HCT116 (cell line): ENCODE results near the gene ITGBL1. TPM values are rescaled to one million over a fixed set of nuclear protein-coding genes. Genes with fewer than 3 reads are reported as not detected.

Source experiments
- ATAC-seq: fragments of 200-7000 bp; cut with Tn5 transposase; 2 replicates; pipeline ENCODE4 v1.9.1; 2020; ENCODE audit warnings: mild to moderate bottlenecking, moderate library complexity
- BruUV-seq: library from RNA; stranded (reverse); fragments of 400-500 nt; replicated peaks from 2 replicates; lab custom pipeline; 2021; lab: Mats Ljungman, UMichigan
- CTCF ChIA-PET: fragments of 300-600 bp; sonication (Branson Sonifier 250); formaldehyde crosslinking; loops from one replicate; lab custom pipeline; 2021; ENCODE audit warnings: antibody characterized with exemption; lab: Charles Lee
- POLR2A ChIA-PET: fragments of 300-600, 350-600 bp; sonication (Branson Sonifier 250); formaldehyde crosslinking; loops from one replicate; lab custom pipeline; 2021; ENCODE audit warnings: antibody characterized with exemption; lab: Charles Lee
- RAD21 ChIA-PET, 2 experiments: fragments of 300-600 bp; sonication (Branson Sonifier 250); formaldehyde crosslinking; loops; one replicate each; lab custom pipeline; 2023; ENCODE audit warnings: low total read pairs in 2 of 2; ENCODE audit not compliant: uncharacterized antibody in 2 of 2, unreplicated experiment in 2 of 2, low non-redundant PET in 1 of 2; lab: Charles Lee
- DNase-seq: peaks from one replicate; pipeline ENCODE4 v3.0.0-alpha.2; 2010; ENCODE audit warnings: low read depth, low spot score
- H2AFZ ChIP-seq: fragments of 200-600 bp; shearing (Covaris generic), sonication (generic); 2 replicates; pipeline ENCODE4 v1.6.1; 2017; ENCODE audit warnings: low read depth, mixed run types, mixed read lengths, antibody characterized with exemption, low read length; ENCODE audit not compliant: poor library complexity, severe bottlenecking
- H3K27ac ChIP-seq: 2 replicates; pipeline ENCODE4 v1.5.1; 2012; ENCODE audit warnings: low read depth, low read length
- H3K27me3 ChIP-seq: fragments of 200-600 bp; sonication (generic); 2 replicates; pipeline ENCODE4 v1.6.1; 2016; ENCODE audit warnings: mixed run types, low read length, mixed read lengths; ENCODE audit not compliant: insufficient read depth
- H3K36me3 ChIP-seq, 2 experiments: fragments of 200-500 bp in 1 of 2; fragments of 200-600 bp in 1 of 2; sonication (Bioruptor generic) in 1 of 2; sonication (generic) in 1 of 2; 2 replicates each; pipeline versions ENCODE4 v1.5.1 to v1.6.1; 2014 to 2016; ENCODE audit warnings: low read length in 2 of 2, inconsistent platforms in 1 of 2, mixed read lengths in 1 of 2, mixed run types in 1 of 2; ENCODE audit not compliant: insufficient read depth in 2 of 2, control insufficient read depth in 1 of 2
- H3K4me1 ChIP-seq, 2 experiments: fragments of 200-600 bp in 1 of 2; sonication (generic) in 1 of 2; 2 replicates each; pipeline versions ENCODE4 v1.5.1 to v1.6.1; 2012 to 2017; ENCODE audit warnings: low read length in 2 of 2, inconsistent platforms in 1 of 2, mild to moderate bottlenecking in 1 of 2, mixed read lengths in 1 of 2, mixed run types in 1 of 2, moderate library complexity in 1 of 2; ENCODE audit not compliant: insufficient read depth in 2 of 2, control insufficient read depth in 1 of 2
- H3K4me2 ChIP-seq: fragments of 200-600 bp; sonication (generic); 2 replicates; pipeline ENCODE4 v1.6.1; 2017; ENCODE audit warnings: mixed run types, low read length, mixed read lengths
- H3K4me3 ChIP-seq, 2 experiments: fragments of 200-600 bp in 1 of 2; sonication (generic) in 1 of 2; replicated peaks in 1 of 2; 2 replicates each; pipeline ENCODE4 v1.5.1; 2011 to 2016; ENCODE audit warnings: low read length in 2 of 2, control low read depth in 1 of 2, low read depth in 1 of 2, mild to moderate bottlenecking in 1 of 2, mixed read lengths in 1 of 2, mixed run types in 1 of 2
- H3K79me2 ChIP-seq: fragments of 200-600 bp; sonication (generic); 2 replicates; pipeline ENCODE4 v1.6.1; 2017; ENCODE audit warnings: mild to moderate bottlenecking, mixed run types, low read length, moderate library complexity, mixed read lengths; ENCODE audit not compliant: insufficient read depth
- H3K9ac ChIP-seq: fragments of 200-600 bp; sonication (generic); 2 replicates; pipeline ENCODE4 v1.6.1; 2016; ENCODE audit warnings: low read length, mixed read lengths
- H3K9me2 ChIP-seq: fragments of 200-600 bp; sonication (generic), shearing (Covaris generic); 2 replicates; pipeline ENCODE4 v1.6.1; 2017; ENCODE audit warnings: mixed run types, mild to moderate bottlenecking, moderate library complexity; ENCODE audit not compliant: insufficient read depth
- H3K9me3 ChIP-seq, 2 experiments: fragments of 200-500 bp in 1 of 2; fragments of 200-600 bp in 1 of 2; sonication (Bioruptor generic) in 1 of 2; sonication (generic) in 1 of 2; 2 replicates each; pipeline ENCODE4 v1.6.1; 2014 to 2017; ENCODE audit warnings: low read length in 2 of 2, mixed read lengths in 2 of 2, inconsistent platforms in 1 of 2, low read depth in 1 of 2, mild to moderate bottlenecking in 1 of 2, mixed run types in 1 of 2, moderate library complexity in 1 of 2; ENCODE audit not compliant: control insufficient read depth in 1 of 2, insufficient read depth in 1 of 2
- H4K20me1 ChIP-seq: fragments of 200-600 bp; sonication (generic), shearing (Covaris generic); 2 replicates; pipeline ENCODE4 v1.6.1; 2017; ENCODE audit warnings: mixed run types, mild to moderate bottlenecking, moderate library complexity; ENCODE audit not compliant: insufficient read depth
- ATF3 ChIP-seq: IDR thresholded peaks from 2 replicates; pipeline ENCODE4 v1.6.1; 2012
- CEBPB ChIP-seq: IDR thresholded peaks from 2 replicates; pipeline ENCODE4 v1.6.1; 2012; ENCODE audit warnings: low read depth
- CTCF ChIP-seq, 3 experiments: fragments of 200-600 bp in 1 of 3; sonication (generic) in 1 of 3; IDR thresholded peaks in 2 of 3; conservative IDR thresholded peaks in 1 of 3; 2 replicates each; pipeline ENCODE4 v1.5.1; 2012 to 2017; ENCODE audit warnings: low read depth in 2 of 3, low read length in 2 of 3, antibody characterized with exemption in 1 of 3, borderline replicate concordance in 1 of 3, control low read depth in 1 of 3, mild to moderate bottlenecking in 1 of 3, mixed read lengths in 1 of 3, mixed run types in 1 of 3, moderate library complexity in 1 of 3; ENCODE audit not compliant: insufficient read depth in 1 of 3
- ELF1 ChIP-seq: IDR thresholded peaks from 2 replicates; pipeline ENCODE4 v1.6.1; 2012; ENCODE audit warnings: low read depth, borderline replicate concordance
- EZH2 ChIP-seq: fragments of 200-600 bp; sonication (generic); IDR thresholded peaks from 2 replicates; pipeline ENCODE4 v1.6.1; 2017; ENCODE audit warnings: antibody characterized with exemption, mixed run types
- FOSL1 ChIP-seq: IDR thresholded peaks from 2 replicates; pipeline ENCODE4 v1.6.1; 2012; ENCODE audit warnings: low read depth
- JUND ChIP-seq: IDR thresholded peaks from 2 replicates; pipeline ENCODE4 v1.6.1; 2012
- POLR2A ChIP-seq: IDR thresholded peaks from 2 replicates; pipeline ENCODE4 v1.7.0; 2011; ENCODE audit warnings: borderline replicate concordance; ENCODE audit not compliant: insufficient read depth, insufficient read length; ENCODE audit errors: extremely low read depth
- POLR2AphosphoS5 ChIP-seq: IDR thresholded peaks from 2 replicates; pipeline ENCODE4 v1.6.1; 2011; ENCODE audit warnings: mild to moderate bottlenecking, low read depth, low read length, moderate library complexity
- RAD21 ChIP-seq: IDR thresholded peaks from 2 replicates; pipeline ENCODE4 v1.6.1; 2012; ENCODE audit warnings: low read depth, mild to moderate bottlenecking
- REST ChIP-seq: IDR thresholded peaks from 2 replicates; pipeline ENCODE4 v1.6.1; 2012; ENCODE audit warnings: low read depth
- SIN3A ChIP-seq: IDR thresholded peaks from 2 replicates; pipeline ENCODE4 v1.6.1; 2012; ENCODE audit warnings: low read depth
- SRF ChIP-seq: IDR thresholded peaks from 2 replicates; pipeline ENCODE4 v1.6.1; 2012; ENCODE audit warnings: low read depth
- TCF7L2 ChIP-seq: IDR thresholded peaks from 2 replicates; pipeline ENCODE4 v1.7.0; 2011; ENCODE audit warnings: borderline replicate concordance, inconsistent platforms; ENCODE audit not compliant: insufficient read depth, insufficient read length; ENCODE audit errors: extremely low read depth
- YY1 ChIP-seq: IDR thresholded peaks from 2 replicates; pipeline ENCODE4 v1.6.1; 2011; ENCODE audit warnings: low read length, low read depth, moderate library complexity, mild to moderate bottlenecking; ENCODE audit not compliant: insufficient replicate concordance; ENCODE audit errors: extremely low read depth
- ZNF274 ChIP-seq: fragments of 200-500 bp; sonication (Bioruptor generic); IDR thresholded peaks from 2 replicates; pipeline ENCODE4 v1.6.1; 2014; ENCODE audit warnings: mild to moderate bottlenecking, low read depth, low read length, inconsistent platforms
- intact Hi-C: fragments of 100-400 bp; cut with micrococcal nuclease; formaldehyde crosslinking; loops from 2 replicates; pipeline ENCODE4 v1.10.0; 2022
- total RNA-seq: library from RNA; stranded (reverse); gene quantifications from one replicate; pipeline ENCODE4 v1.2.1, GENCODE V29; 2021; ENCODE audit not compliant: unreplicated experiment

Gene ITGBL1
- total RNA-seq, 1 experiment from 2014 or later, result 0.66 TPM

- intact Hi-C loops, result no loop called here
- Histone ChIP-seq H3K9me3 (peaks cover 0 to 10% of the 10 kb centered on the region in 2 experiments; a peak in 1 of 4 replicates), H3K9ac (no peak overlapping the region), H3K27me3 (no peaks in the 10 kb centered on the region), H3K4me2 (no peak overlapping the region), H3K27ac (no peak overlapping the region), H3K9me2 (no peaks in the 10 kb centered on the region), H4K20me1 (no peaks in the 10 kb centered on the region), H3K4me3 (no peak overlapping the region), H3K79me2 (no peaks in the 10 kb centered on the region), H2AFZ (no peak overlapping the region), H3K36me3 (no peaks in the 10 kb centered on the region), H3K4me1 (no peaks in the 10 kb centered on the region)
- CTCF ChIA-PET, result no interaction called here
- POLR2A ChIA-PET, result no interaction called here
- TF ChIP-seq CEBPB, result peak; percentile 66
- no peak for TF ChIP-seq CTCF (IDR thresholded peaks at IDR 0.05 in 2 of 3, conservative IDR thresholded peaks at IDR 0.05 in 1 of 3; ENCODE audit: borderline replicate concordance in 1 of 3, insufficient read depth in 1 of 3, low read depth in 2 of 3, low read length in 2 of 3)
- RAD21 ChIA-PET, result no interaction called here
- BruUV-seq, result no TSS peak
- no peak for ATAC-seq
- no peak for DNase-seq
These were observed 197.1 kb downstream of the ITGBL1 start for GRCh38 chr13:101649488-101650126.

GRCh38 chr13:101654883-101655282, 202.4 kb downstream of the ITGBL1 start:
- CTCF ChIA-PET, result no interaction called here
- no peak overlapping the region for H2AFZ ChIP-seq
- no TSS peak for BruUV-seq
- POLR2A ChIA-PET, result no interaction called here
- no peak for ATAC-seq
- no peak for DNase-seq
- intact Hi-C loops, result no loop called here
- RAD21 ChIA-PET, result no interaction called here
- no peaks in the 10 kb centered on the region for H4K20me1 ChIP-seq
- H3K4me1 ChIP-seq, result no peaks in the 10 kb centered on the region
- no peaks in the 10 kb centered on the region for H3K27me3 ChIP-seq
- H3K4me2 ChIP-seq, result no peak overlapping the region
- no peaks in the 10 kb centered on the region for H3K36me3 ChIP-seq
- no peak overlapping the region for H3K9ac ChIP-seq
- no peaks in the 10 kb centered on the region for H3K79me2 ChIP-seq
- H3K9me3 ChIP-seq, result peaks cover 0 to 8% of the 10 kb centered on the region in 2 experiments; a peak in 1 of 4 replicates
- H3K9me2 ChIP-seq, result no peaks in the 10 kb centered on the region
- H3K4me3 ChIP-seq, result no peak overlapping the region
- no peak overlapping the region for H3K27ac ChIP-seq
- TF ChIP-seq SRF (no peak), REST (no peak), EZH2 (no peak), TCF7L2 (no peak), POLR2AphosphoS5 (no peak), ZNF274 (no peak), POLR2A (no peak), JUND (no peak), ATF3 (no peak), YY1 (no peak), SIN3A (no peak), ELF1 (no peak), FOSL1 (no peak), RAD21 (no peak)
